Tibial nerve (tissue), 4 donors: ENCODE results near the gene COL10A1.

Experiments used
- EP300 ChIP-seq, 2 donors: sonication (generic); formaldehyde crosslinking; IDR thresholded peaks; one replicate each; pipeline ENCODE4 v1.6.1; 2017; ENCODE audit warnings: antibody characterized with exemption in 2 of 2, mild to moderate bottlenecking in 1 of 2
- POLR2A ChIP-seq, 2 donors: fragments of 450-650 bp; IDR thresholded peaks; one replicate each; pipeline ENCODE4 v1.6.1; 2017; ENCODE audit warnings: antibody characterized with exemption in 2 of 2, mild to moderate bottlenecking in 2 of 2, moderate library complexity in 2 of 2
- TF ChIP-seq, protein P1 (sequence below), 5 experiments: fragments of 200-600 bp in 3 of 5; fragments of 450-650 bp in 2 of 5; sonication (generic) in 3 of 5; IDR thresholded peaks; one replicate each; pipeline ENCODE4 v1.5.1; 2016 to 2019; ENCODE audit warnings: antibody characterized with exemption in 5 of 5, mild to moderate bottlenecking in 3 of 5, moderate library complexity in 2 of 5

GRCh38 chr6:116115781-116116180, 10.2 kb downstream of the COL10A1 start:
- TF ChIP-seq POLR2A (IDR thresholded peaks at IDR 0.05): no peak
- TF ChIP-seq, protein P1, sequence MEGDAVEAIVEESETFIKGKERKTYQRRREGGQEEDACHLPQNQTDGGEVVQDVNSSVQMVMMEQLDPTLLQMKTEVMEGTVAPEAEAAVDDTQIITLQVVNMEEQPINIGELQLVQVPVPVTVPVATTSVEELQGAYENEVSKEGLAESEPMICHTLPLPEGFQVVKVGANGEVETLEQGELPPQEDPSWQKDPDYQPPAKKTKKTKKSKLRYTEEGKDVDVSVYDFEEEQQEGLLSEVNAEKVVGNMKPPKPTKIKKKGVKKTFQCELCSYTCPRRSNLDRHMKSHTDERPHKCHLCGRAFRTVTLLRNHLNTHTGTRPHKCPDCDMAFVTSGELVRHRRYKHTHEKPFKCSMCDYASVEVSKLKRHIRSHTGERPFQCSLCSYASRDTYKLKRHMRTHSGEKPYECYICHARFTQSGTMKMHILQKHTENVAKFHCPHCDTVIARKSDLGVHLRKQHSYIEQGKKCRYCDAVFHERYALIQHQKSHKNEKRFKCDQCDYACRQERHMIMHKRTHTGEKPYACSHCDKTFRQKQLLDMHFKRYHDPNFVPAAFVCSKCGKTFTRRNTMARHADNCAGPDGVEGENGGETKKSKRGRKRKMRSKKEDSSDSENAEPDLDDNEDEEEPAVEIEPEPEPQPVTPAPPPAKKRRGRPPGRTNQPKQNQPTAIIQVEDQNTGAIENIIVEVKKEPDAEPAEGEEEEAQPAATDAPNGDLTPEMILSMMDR (IDR thresholded peaks at IDR 0.05): peak in 3 of 5 experiments; percentile 6 to 31 (median 10)
- no peak for TF ChIP-seq EP300 (IDR thresholded peaks at IDR 0.05)
